ENCODE measurements around the gene PRG3. TPM values are rescaled to one million over a fixed set of nuclear protein-coding genes. Genes with fewer than 3 reads are reported as not detected.
A peak's percentile ranks its signal among the peaks of the same experiment; 100 is the strongest.
"Not testable (repeated sequence)": the region's sequence is repeated elsewhere in the genome, so short reads cannot be mapped to it uniquely, and the experiment has no call there.

The PRG3 gene
- total RNA-seq, 2 donors from 2014 or later = not detected

- TF ChIP-seq CTCF (IDR thresholded peaks at IDR 0.05) = no peak
- Histone ChIP-seq H3K27ac (no peak overlapping the region), H3K4me1 (ENCODE audit: control insufficient read depth in 1 of 2, low read depth in 2 of 2) (peaks cover 2% of the 10 kb centered on the region in 2 donors), H3K36me3 (no peaks in the 10 kb centered on the region), H3K27me3 (replicated peaks; ENCODE audit: insufficient read depth) (no peaks in the 10 kb centered on the region), H3K4me3 (no peak overlapping the region), H3K9me3 (no peaks in the 10 kb centered on the region)
- ATAC-seq (ENCODE audit: insufficient number of reproducible peaks, low FRiP score, low read depth) = no peak
- DNase-seq (ENCODE audit: low spot score) = no peak
Observed at GRCh38 chr11:57341250-57341808, 39.6 kb downstream of the PRG3 start.

- H3K4me1 ChIP-seq (ENCODE audit: control insufficient read depth in 1 of 2, low read depth in 2 of 2) = peaks cover 4 to 7% of the 10 kb centered on the region in 2 donors
- H3K9me3 ChIP-seq = no peaks in the 10 kb centered on the region
- no peak for TF ChIP-seq CTCF (IDR thresholded peaks at IDR 0.05)
- no peak for DNase-seq (ENCODE audit: low spot score)
- no peaks in the 10 kb centered on the region for H3K36me3 ChIP-seq
- H3K27ac ChIP-seq = no peak overlapping the region
- no peak for ATAC-seq (ENCODE audit: insufficient number of reproducible peaks, low FRiP score, low read depth)
- no peaks in the 10 kb centered on the region for H3K27me3 ChIP-seq (replicated peaks; ENCODE audit: insufficient read depth)
- H3K4me3 ChIP-seq = no peak overlapping the region
Observed at GRCh38 chr11:57340039-57340615, 40.8 kb downstream of the PRG3 start.

- no peak for TF ChIP-seq CTCF (IDR thresholded peaks at IDR 0.05)
- H3K27me3 ChIP-seq (replicated peaks; ENCODE audit: insufficient read depth) = no peaks in the 10 kb centered on the region
- H3K4me1 ChIP-seq (ENCODE audit: control insufficient read depth in 1 of 2, low read depth in 2 of 2) = peaks cover 12 to 14% of the 10 kb centered on the region in 2 donors
- ATAC-seq (ENCODE audit: insufficient number of reproducible peaks, low FRiP score, low read depth) = no peak
- no peaks in the 10 kb centered on the region for H3K9me3 ChIP-seq
- H3K36me3 ChIP-seq = no peaks in the 10 kb centered on the region
- H3K4me3 ChIP-seq = no peak overlapping the region
- no peak overlapping the region for H3K27ac ChIP-seq
- DNase-seq (ENCODE audit: low spot score) = no peak
Observed at GRCh38 chr11:57339328-57339727, 41.6 kb downstream of the PRG3 start.

GRCh38 chr11:57338142-57338541 lies 42.8 kb downstream of the PRG3 start, which contains the start of gene P2RX3:
Gene P2RX3, plus strand, starts transcription at chr11:57338352. Its CDS starts 199 bp downstream, at chr11:57338551.
- no peaks in the 10 kb centered on the region for H3K36me3 ChIP-seq
- no peak within 1 kb of the TSS for H3K4me3 ChIP-seq
- H3K27ac ChIP-seq = no peak within 1 kb of the TSS
- H3K4me1 ChIP-seq (ENCODE audit: control insufficient read depth in 1 of 2, low read depth in 2 of 2) = peaks cover 12 to 19% of the 10 kb centered on the region in 2 donors
- DNase-seq (ENCODE audit: low spot score) = no peak
- H3K9me3 ChIP-seq = no peaks in the 10 kb centered on the region
- H3K27me3 ChIP-seq (replicated peaks; ENCODE audit: insufficient read depth) = no peaks in the 10 kb centered on the region
- no peak for TF ChIP-seq CTCF (IDR thresholded peaks at IDR 0.05)
- ATAC-seq (ENCODE audit: insufficient number of reproducible peaks, low FRiP score, low read depth) = no peak

GRCh38 chr11:57336856-57337255 lies 44.1 kb downstream of the PRG3 start:
- Histone ChIP-seq H3K4me3 (peak overlapping the region; percentile 92), H3K36me3 (peaks cover 12% of the 10 kb centered on the region), H3K4me1 (ENCODE audit: control insufficient read depth in 1 of 2, low read depth in 2 of 2) (peaks cover 12 to 19% of the 10 kb centered on the region in 2 donors)
- not testable (repeated sequence) for H3K27me3 ChIP-seq (replicated peaks; ENCODE audit: insufficient read depth); ATAC-seq (ENCODE audit: insufficient number of reproducible peaks, low FRiP score, low read depth); DNase-seq (ENCODE audit: low spot score); H3K27ac ChIP-seq; H3K9me3 ChIP-seq
